GM18511 (cell line): ENCODE measurements around the gene MALRD1.

ENCODE experiments used
- ATAC-seq: cut with Tn5 transposase; IDR thresholded peaks from one replicate; pipeline ENCODE4 v1.9.1; 2021; ENCODE audit warnings: mild to moderate bottlenecking, moderate library complexity; ENCODE audit not compliant: unreplicated experiment

The MALRD1 gene

DNA sequence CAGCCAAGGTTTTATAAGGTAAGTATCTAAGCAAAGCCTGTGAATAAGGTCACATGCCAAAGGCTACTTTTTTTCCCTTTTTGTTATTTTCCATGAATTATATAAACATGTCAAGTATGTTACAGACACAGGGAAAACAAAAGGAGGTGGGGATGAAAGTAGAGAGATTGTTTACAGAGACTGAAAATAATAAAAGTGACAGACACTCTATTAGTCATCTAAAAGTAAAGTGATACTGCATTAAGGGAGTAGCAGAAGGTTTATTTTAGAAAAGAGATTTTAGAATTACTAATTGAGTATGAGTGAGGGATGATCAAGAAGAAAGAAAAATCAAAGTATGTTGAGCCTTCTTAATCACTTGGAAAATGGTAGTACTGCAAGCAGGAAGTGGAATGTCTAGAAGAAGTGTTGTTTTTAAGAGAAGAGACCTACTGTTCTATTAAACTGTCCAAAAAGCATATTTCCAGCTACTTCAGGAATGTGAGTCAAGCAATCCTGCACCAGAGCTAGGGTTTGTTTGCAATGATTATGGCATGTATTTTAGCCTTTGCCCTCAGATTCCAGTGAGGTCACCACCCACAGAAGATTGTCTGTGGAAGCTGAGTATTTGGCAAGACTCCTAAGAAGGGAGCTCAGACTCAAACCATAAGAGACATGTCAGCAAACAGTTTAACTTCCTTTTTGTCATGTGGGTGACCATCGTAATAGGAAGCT, 589.7 kb downstream of the MALRD1 start:
- no peak for ATAC-seq

DNA sequence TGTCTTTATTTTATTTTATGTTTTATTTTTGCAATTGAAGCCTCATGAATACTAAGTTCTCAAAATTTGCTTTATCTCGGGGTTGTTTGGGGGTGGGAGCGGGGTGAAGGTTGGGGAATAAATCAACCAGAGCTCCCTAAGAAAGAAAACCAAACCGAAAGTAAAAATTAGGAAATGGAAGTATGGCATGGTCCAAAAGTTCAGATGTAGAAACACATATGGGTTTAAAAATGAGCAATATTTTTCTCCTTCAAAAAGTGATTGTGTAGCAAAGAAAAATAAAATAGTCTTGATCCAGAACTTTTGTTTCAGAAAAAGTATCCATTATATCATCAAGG, 590.3 kb downstream of the MALRD1 start:
- no peak for ATAC-seq

DNA sequence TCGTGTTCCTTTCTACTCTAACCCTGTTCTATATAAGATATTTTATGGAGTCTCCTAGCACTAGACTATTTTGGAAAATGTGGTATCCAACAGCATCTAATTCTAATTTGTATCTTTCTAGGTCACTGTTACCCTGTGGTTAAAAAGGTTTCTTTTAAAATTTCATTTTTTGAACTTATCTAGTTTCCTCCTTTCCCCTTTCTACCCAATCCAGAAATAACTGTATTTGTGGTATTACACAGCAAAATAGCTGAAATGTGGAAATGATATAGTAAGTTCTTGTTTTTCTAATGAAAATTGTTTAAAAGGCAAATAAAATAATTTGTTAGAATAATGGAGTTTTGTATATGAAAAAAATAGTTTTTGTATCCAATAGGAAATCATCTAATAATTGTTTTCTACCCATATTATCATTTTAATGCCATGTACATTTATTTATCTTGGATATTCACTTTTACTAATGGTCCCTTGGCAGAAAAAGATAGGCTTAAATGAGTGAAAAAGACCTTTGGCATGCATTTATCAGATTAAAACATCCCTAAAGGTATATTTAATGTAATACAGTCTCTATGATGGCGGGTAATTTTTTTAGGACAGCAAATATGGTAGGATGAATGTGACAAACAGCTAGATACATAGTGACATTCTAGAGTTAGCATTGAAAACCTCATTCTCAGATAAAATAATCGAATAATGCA, 592.1 kb downstream of the MALRD1 start:
- no peak for ATAC-seq

DNA sequence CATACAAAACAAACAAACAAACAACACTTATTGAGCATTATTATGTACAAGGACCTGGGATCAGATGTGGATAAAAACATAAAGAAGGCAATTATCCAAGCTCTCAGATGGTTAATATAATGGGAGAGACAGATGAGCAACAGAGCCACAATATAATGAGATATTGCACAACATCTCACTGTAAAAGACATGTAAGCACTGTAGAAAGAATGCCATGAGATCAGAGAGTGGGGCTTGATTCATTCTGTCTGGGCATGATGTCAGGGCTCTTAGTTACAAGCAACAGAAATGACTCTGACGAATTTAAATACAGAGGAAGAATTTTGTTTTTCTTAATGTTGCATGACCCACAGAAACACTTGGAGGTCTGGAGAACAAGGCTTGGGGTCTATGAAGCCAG, 602.9 kb downstream of the MALRD1 start:
- no peak for ATAC-seq

DNA sequence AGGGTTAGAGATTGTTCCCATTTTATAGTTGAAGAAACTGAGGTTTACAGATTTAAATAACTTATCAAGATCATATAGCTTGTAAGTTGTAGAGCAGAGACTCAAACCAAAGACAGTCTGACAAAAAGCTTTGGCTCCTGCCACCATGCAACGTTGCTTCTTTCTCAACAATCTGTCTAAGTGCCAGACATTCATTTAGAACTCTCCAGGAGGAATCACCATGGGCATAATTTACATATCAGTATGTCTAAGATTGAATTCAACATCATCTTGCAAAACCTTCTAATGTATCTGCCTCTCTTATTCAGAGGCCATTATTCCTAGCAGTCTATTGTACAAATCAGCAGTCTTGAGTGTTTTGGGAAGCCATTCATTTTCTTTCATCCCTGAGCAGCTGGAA, 604.1 kb downstream of the MALRD1 start:
- ATAC-seq = no peak

- no peak for ATAC-seq
Measured at GRCh38 chr10:19653931-19654330, 605.3 kb downstream of the MALRD1 start.

DNA sequence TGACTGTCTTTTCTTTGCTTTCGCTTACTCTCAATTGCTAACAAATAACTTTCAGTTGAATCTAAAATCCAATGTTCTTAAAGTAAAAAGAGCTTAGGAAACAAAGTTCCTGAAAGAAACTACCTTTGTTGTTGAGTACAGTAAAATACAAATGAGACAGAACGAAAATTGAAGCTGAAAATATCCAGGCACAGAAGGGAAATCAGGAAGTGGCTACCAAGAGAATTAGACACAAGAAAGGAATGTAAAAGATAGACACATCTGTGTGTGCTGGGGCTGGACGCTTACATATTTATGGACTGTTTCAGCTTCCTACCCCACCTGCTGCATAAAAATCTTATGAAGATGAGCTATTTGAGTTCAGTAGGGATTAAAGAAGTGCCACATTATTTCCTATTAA, 606.0 kb downstream of the MALRD1 start:
- no peak for ATAC-seq

GRCh38 chr10:19656420-19657042, 607.9 kb downstream of the MALRD1 start:
- no peak for ATAC-seq

- ATAC-seq = no peak
Measured at GRCh38 chr10:19658131-19658530, 609.5 kb downstream of the MALRD1 start.

- ATAC-seq = no peak
Measured at GRCh38 chr10:19658622-19659233, 610.1 kb downstream of the MALRD1 start.

GRCh38 chr10:19659920-19660655, 611.5 kb downstream of the MALRD1 start:
- ATAC-seq = no peak

- no peak for ATAC-seq
Measured at GRCh38 chr10:19663344-19663743, 614.7 kb downstream of the MALRD1 start.

- ATAC-seq = no peak
Measured at GRCh38 chr10:19668116-19668515, 619.5 kb downstream of the MALRD1 start.

GRCh38 chr10:19676063-19676462, 627.5 kb downstream of the MALRD1 start:
- ATAC-seq = no peak

DNA sequence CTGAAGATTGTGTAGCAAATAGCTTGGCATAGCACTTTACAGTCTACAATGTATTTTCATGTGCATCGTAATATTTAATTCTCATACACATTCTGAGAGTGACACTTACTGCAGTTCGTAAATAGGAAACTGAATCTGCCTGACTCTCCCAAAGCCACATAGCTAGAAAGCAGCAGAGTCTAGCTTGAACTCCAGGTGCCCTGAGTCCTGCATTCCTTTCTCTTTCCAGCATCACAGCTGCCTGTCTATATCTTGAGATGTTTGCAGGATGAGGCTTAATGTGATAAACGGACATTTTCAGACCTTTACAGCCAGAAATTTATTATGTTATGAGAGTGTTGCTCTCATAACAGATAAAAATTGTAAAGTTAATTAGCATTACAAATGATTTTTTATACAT, 634.8 kb downstream of the MALRD1 start:
- no peak for ATAC-seq

DNA sequence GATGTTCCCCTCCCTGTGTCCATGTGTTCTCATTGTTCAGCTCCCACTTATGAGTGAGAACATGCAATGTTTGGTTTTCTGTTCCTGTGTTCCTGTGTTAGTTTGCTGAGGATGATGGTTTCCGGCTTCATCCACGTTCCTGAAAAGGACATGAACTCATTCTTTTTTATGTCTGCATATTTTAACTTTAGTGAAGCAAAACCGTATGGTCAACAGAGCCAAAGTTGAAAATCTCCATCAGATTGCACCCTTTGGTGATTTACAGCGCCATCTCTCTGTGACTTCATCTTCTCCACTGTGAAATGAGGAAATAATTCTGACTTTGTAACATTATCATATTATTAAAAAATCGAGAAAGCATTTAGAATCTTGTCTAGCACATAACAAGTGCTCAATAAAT, 635.4 kb downstream of the MALRD1 start:
- no peak for ATAC-seq

GRCh38 chr10:19688344-19688743, 639.7 kb downstream of the MALRD1 start:
- ATAC-seq = no peak

DNA sequence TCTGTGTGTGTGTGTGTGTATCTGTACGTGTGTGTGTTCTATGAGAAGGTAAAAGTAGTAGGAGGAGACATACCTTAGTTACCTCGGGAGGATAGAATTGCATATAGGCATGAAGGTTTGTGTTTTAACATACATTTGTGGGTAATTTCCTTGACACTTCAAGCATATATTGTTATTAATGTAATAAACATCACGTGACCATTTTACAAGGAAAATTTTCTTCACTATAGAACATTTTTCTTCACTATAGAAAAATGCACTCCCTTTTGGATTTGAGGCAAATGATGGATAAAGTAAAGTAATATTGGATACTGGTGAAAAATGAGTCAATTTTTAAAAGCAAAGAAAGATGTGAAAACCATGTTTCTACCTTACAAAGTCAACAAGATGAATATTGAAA, 640.6 kb downstream of the MALRD1 start:
- no peak for ATAC-seq

GRCh38 chr10:19699299-19699698, 650.7 kb downstream of the MALRD1 start:
- ATAC-seq = no peak

DNA sequence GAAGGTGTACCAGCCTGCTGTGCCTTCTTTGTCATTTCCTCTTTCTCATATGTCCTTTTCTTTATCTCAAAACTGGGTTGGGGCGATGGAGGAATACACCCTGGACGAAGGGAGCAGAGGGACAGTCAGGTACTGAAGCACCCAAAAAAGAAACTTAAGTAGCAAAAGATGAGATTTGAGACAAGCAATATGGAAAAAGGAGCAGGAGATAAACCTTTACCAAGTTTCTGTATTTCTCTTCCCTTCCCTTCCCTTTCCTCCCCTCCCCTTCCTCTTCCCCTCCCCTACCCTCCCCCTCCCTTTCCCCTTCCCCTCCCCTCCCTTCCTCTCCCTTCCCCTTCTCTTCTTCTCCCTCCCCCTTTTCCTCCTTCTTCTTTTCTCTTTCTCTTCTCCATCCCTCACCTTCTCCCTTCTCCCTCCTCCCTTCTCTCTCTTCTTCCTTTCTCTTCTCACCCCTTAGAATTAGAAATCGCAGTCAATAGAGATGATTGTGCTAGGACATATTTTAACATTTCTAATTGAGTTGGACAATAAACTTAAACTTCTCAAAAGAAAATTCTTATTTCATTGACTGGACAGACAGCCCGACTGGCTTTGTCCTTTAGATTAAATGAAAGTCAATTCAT, 652.9 kb downstream of the MALRD1 start:
- no peak for ATAC-seq

GRCh38 chr10:19702215-19702614, 653.6 kb downstream of the MALRD1 start:
- ATAC-seq = no peak
